ENCODE measurements around the gene CIBAR2.
A peak's percentile ranks its signal among the peaks of the same experiment; 100 is the strongest.

The CIBAR2 gene

DNA sequence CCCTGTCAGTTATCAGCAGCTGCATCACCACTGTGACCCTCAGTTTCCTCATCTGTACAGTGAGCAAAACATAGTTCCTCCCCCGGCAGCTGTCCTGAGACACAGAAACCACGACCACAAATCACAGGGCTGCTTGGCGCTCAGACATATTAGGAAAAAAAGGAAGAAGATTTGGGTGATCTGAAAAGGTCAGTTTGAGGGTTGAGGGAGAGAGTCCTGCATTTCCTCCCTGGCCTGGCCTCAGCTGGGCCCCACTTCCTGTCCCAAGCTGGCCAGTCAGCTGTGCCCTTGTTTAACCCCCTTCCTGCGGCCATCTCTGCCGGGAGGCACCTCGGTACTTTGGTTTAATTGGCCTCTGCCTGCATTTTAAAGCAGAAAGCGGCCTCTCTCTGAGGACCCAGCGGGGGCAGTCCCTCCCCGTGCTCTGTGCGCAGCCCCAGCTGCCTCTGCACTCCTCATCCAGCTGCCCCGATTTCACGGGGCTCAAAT lies 24.0 kb upstream of the CIBAR2 start:
- TF ChIP-seq, protein P1, sequence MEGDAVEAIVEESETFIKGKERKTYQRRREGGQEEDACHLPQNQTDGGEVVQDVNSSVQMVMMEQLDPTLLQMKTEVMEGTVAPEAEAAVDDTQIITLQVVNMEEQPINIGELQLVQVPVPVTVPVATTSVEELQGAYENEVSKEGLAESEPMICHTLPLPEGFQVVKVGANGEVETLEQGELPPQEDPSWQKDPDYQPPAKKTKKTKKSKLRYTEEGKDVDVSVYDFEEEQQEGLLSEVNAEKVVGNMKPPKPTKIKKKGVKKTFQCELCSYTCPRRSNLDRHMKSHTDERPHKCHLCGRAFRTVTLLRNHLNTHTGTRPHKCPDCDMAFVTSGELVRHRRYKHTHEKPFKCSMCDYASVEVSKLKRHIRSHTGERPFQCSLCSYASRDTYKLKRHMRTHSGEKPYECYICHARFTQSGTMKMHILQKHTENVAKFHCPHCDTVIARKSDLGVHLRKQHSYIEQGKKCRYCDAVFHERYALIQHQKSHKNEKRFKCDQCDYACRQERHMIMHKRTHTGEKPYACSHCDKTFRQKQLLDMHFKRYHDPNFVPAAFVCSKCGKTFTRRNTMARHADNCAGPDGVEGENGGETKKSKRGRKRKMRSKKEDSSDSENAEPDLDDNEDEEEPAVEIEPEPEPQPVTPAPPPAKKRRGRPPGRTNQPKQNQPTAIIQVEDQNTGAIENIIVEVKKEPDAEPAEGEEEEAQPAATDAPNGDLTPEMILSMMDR (IDR thresholded peaks at IDR 0.05; ENCODE audit: control extremely low read depth, extremely low read depth, low read depth, missing control alignments), result no peak
- DNase-seq (ENCODE audit: extremely low spot score), result peak; percentile 44
- CTCF ChIA-PET, result interaction anchor here (0.8 to 2.2 kb wide), 4 partner anchors 9 to 33 kb away, joined by 3 to 6 read pairs (median 3); no protein-coding TSS in a partner anchor
- POLR2A ChIA-PET, result no interaction called here

DNA sequence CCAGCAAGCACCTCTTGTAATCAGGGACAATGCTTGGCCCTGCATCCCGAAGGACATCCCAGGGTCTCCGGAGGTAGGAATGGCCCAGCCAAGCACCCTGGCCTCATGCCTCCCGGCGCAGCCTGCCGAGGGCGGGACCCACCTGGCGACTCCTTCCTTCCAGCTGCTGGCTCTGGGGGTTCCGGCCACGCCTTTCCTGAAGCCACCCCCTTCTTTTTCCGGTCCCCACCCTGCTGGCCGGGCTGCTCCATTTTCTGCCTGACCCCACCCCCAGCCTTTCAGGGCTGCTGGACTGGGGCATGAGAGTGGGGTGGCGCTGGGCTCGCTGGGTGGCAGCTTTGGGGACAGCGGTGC lies 22.5 kb upstream of the CIBAR2 start:
- TF ChIP-seq, protein P1 (IDR thresholded peaks at IDR 0.05; ENCODE audit: control extremely low read depth, extremely low read depth, low read depth, missing control alignments), result no peak
- no peak for DNase-seq (ENCODE audit: extremely low spot score)
- ChIA-PET POLR2A (no interaction called here), CTCF (interaction anchor here (1.1 to 2.2 kb wide), 4 partner anchors 8 to 118 kb away, joined by 3 to 6 read pairs (median 4); no protein-coding TSS in a partner anchor)

DNA sequence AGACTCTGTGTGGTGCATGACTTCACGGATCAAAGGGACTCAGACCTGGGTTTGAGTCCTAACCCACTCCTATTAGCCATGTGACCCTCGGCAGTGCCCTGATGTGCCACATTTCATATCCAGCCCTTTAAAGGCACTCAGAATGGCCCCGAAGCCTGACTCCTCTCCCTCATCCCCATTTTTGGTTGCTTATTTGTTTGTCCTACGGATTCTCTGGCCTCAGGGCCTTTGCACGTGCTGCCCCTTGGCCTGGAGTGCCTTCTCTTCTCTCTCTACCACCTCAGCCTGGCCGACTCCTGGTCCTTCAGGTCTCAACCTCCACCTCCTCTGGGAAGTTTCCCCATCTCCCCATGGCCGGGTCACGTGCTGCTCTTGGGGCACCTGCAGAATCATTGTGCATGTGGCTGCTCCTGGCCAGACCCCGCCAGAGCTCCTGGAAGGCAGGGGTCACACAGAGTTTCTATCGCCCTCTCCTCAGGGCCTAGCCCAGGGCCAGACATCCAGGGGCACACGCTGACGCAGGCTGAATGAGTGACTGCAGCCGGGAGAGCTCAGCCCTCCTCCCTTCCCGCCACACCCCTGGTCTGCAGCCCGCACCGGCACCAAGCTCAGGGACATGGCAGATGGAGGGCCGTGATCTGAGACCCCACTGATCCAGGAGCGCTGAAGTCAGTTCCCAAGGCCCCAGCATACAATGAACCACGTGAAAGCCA lies 22.0 kb upstream of the CIBAR2 start:
- TF ChIP-seq, protein P1 (IDR thresholded peaks at IDR 0.05; ENCODE audit: control extremely low read depth, extremely low read depth, low read depth, missing control alignments), result no peak
- no peak for DNase-seq (ENCODE audit: extremely low spot score)

DNA sequence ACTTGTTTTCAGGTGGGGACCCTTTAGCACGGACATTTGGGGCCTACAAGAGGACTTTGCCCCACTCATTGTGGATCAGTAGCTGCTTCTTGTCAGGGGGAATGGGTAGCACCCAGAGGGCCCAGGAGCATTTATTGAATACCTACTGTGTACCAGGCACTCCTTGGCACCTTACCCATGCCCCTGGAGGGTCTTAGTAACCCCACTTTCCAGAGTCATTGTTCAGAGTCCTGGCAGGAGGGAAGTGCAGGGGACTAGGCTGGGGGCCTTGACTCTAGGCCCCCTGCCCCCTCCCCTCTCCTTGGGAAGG lies 21.0 kb upstream of the CIBAR2 start:
- TF ChIP-seq, protein P1 (IDR thresholded peaks at IDR 0.05; ENCODE audit: control extremely low read depth, extremely low read depth, low read depth, missing control alignments), result no peak
- POLR2A ChIA-PET, result no interaction called here
- no peak for DNase-seq (ENCODE audit: extremely low spot score)
- CTCF ChIA-PET, result interaction anchor here (1.0 to 1.2 kb wide), 2 partner anchors 14 to 164 kb away, joined by 3 to 5 read pairs; no protein-coding TSS in a partner anchor

More for the DNA sequence above, 22.0 kb upstream of the CIBAR2 start:
- ChIA-PET CTCF (interaction anchor here (1.2 to 2.2 kb wide), 3 partner anchors 9 to 119 kb away, joined by 3 to 6 read pairs (median 4); no protein-coding TSS in a partner anchor), POLR2A (no interaction called here)

DNA sequence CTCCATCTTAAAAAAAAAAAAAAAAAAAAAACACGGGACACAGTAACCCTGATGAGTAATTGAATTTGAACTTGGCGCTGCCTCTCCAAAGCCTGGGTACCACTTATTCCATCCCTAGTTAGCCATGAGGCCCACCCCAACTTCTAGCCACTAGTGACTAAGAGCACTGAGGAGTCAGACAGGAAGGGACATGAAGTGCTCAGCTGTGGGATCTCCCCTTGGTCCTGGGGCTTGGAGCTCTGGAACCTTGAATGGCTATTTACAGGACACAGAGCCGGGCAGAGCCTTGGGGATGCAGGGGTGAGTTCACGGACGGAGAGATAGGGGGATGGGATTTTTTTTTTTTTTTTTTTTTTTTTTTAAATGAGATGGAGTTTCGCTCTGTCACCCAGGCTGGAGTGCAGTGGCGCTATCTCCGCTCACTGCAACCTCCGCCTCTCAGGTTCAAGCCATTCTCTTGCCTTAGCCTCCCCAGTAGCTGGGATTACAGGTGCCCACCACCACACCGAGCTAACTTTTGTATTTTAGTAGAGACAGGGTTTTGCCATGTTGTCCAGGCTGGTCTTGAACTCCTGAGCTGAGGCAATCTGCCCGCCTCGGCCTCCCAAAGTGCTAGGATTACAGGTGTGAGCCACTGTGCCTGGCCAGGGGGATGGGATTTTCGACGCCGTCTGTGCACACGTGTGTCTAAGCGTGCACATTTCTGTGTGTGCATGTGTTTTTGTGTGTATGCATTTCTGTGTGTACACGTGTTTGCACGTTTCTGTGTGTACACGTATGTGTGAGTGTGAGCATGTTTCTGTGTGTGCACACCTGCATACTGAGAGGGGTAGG lies 20.4 kb upstream of the CIBAR2 start:
- POLR2A ChIA-PET, result no interaction called here
- no peak for DNase-seq (ENCODE audit: extremely low spot score)
- TF ChIP-seq, protein P1 (IDR thresholded peaks at IDR 0.05; ENCODE audit: control extremely low read depth, extremely low read depth, low read depth, missing control alignments), result no peak
- CTCF ChIA-PET, result interaction anchor here (1.0 to 1.5 kb wide), 3 partner anchors 13 to 165 kb away, joined by 3 to 5 read pairs (median 4); no protein-coding TSS in a partner anchor

DNA sequence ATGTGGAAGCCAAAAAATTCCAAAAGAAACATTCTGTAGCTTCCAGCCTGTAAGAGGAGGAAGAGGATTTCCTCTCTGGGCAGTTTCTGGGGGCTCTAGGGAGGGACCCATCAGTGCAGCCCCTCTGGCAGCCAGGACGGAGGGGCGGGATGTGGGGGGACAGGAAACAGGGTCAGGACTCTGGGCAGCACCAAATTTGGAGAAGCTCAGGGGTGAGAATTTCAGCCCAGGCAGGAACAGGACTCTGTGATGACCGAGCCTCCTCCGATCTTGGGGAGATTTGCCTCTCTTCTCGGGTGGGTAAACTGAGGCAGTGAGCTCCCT lies 18.4 kb upstream of the CIBAR2 start:
- CTCF ChIA-PET, result interaction anchor here (0.7 to 1.4 kb wide), 2 partner anchors 12 to 16 kb away, joined by 3 to 5 read pairs; no protein-coding TSS in a partner anchor
- no peak for DNase-seq (ENCODE audit: extremely low spot score)
- TF ChIP-seq, protein P1 (IDR thresholded peaks at IDR 0.05; ENCODE audit: control extremely low read depth, extremely low read depth, low read depth, missing control alignments), result no peak
- POLR2A ChIA-PET, result no interaction called here
